H1 (cell line): ENCODE data around the gene RIMS3. TPM values are rescaled to one million over a fixed set of nuclear protein-coding genes. Genes with fewer than 3 reads are reported as not detected.

Experiments
- CTCF ChIA-PET: fragments of 300-600 bp; sonication (Branson Sonifier 250); formaldehyde crosslinking; loops from one replicate; lab custom pipeline; 2021; ENCODE audit not compliant: partially characterized antibody; lab: Charles Lee
- POLR2A ChIA-PET: fragments of 300-600 bp; sonication (Branson Sonifier 250); formaldehyde crosslinking; loops from one replicate; lab custom pipeline; 2021; ENCODE audit warnings: inconsistent platforms; ENCODE audit not compliant: partially characterized antibody; lab: Charles Lee
- DNase-seq, 2 experiments: peaks; one replicate each; pipeline versions ENCODE4 v3.0.0 to v3.0.0-alpha.2; 2010 to 2022; ENCODE audit warnings: low spot score in 2 of 2, low read depth in 1 of 2, mixed read lengths in 1 of 2
- FAIRE-seq: peaks from 2 replicates; lab custom pipeline; 2011; peaks lifted over from hg19 to GRCh38; lab: Jason Lieb, UNC
- H2AFZ ChIP-seq: 2 replicates; pipeline ENCODE4 v1.8.1; 2012; ENCODE audit warnings: low read length, inconsistent platforms
- H2AK5ac ChIP-seq: 2 replicates; pipeline ENCODE4 v1.6.1; 2013; ENCODE audit warnings: low read depth, low read length
- H2BK120ac ChIP-seq: replicated peaks from 2 replicates; pipeline ENCODE3; 2013; ENCODE audit warnings: low read depth, low read length, inconsistent platforms
- H2BK12ac ChIP-seq: 2 replicates; pipeline ENCODE4 v1.6.1; 2013; ENCODE audit warnings: low read depth, low read length
- H2BK15ac ChIP-seq: 2 replicates; pipeline ENCODE4 v1.6.1; 2013; ENCODE audit warnings: low read length
- H2BK20ac ChIP-seq: 2 replicates; pipeline ENCODE4 v1.6.1; 2013; ENCODE audit warnings: low read length
- H2BK5ac ChIP-seq: 2 replicates; pipeline ENCODE4 v1.6.1; 2013; ENCODE audit warnings: low read depth, low read length
- H3K14ac ChIP-seq: 2 replicates; pipeline ENCODE4 v1.6.1; 2013; ENCODE audit warnings: inconsistent platforms; ENCODE audit not compliant: insufficient read length
- H3K18ac ChIP-seq: 2 replicates; pipeline ENCODE4 v1.6.1; 2013; ENCODE audit warnings: low read length; ENCODE audit errors: extremely low read depth
- H3K23ac ChIP-seq: 2 replicates; pipeline ENCODE4 v1.6.1; 2013; ENCODE audit warnings: inconsistent platforms; ENCODE audit not compliant: insufficient read length
- H3K23me2 ChIP-seq: 2 replicates; pipeline ENCODE4 v1.6.1; 2013; ENCODE audit warnings: low read depth, low read length
- H3K27ac ChIP-seq: 2 replicates; pipeline ENCODE4 v1.6.1; 2011; ENCODE audit warnings: low read depth, low read length, inconsistent platforms
- H3K27me3 ChIP-seq, 4 experiments: replicated peaks in 1 of 4; 1 replicate in 1 of 4; 2 replicates in 3 of 4; pipeline versions ENCODE4 v1.6.1 to v1.8.1; 2011 to 2013; ENCODE audit warnings: low read length in 3 of 4, mild to moderate bottlenecking in 3 of 4, inconsistent platforms in 2 of 4, mixed read lengths in 2 of 4, moderate library complexity in 1 of 4; ENCODE audit not compliant: control insufficient read depth in 3 of 4, insufficient read depth in 3 of 4; ENCODE audit errors: extremely low read depth in 1 of 4
- H3K36me3 ChIP-seq, 4 experiments: 2 replicates each; pipeline versions ENCODE4 v1.6.1 to v1.8.1; 2011 to 2013; ENCODE audit warnings: mild to moderate bottlenecking in 4 of 4, low read length in 3 of 4, moderate library complexity in 2 of 4, control low read depth in 1 of 4, inconsistent platforms in 1 of 4; ENCODE audit not compliant: insufficient read depth in 4 of 4, control insufficient read depth in 2 of 4
- H3K4ac ChIP-seq: replicated peaks from 2 replicates; pipeline ENCODE3; 2013; ENCODE audit warnings: low read length, low read depth, mixed read lengths, inconsistent platforms; ENCODE audit not compliant: insufficient read length
- H3K4me1 ChIP-seq, 4 experiments: replicated peaks in 1 of 4; 1 replicate in 1 of 4; 2 replicates in 3 of 4; pipeline versions ENCODE4 v1.6.1 to v1.8.1; 2011 to 2013; ENCODE audit warnings: low read length in 3 of 4, inconsistent platforms in 2 of 4, mixed read lengths in 1 of 4; ENCODE audit not compliant: insufficient read depth in 4 of 4, control insufficient read depth in 3 of 4
- H3K4me2 ChIP-seq, 2 experiments: 2 replicates each; pipeline versions ENCODE4 v1.6.1 to v1.8.1; 2011 to 2013; ENCODE audit warnings: low read depth in 2 of 2, low read length in 2 of 2, control low read depth in 1 of 2, inconsistent platforms in 1 of 2, mild to moderate bottlenecking in 1 of 2; ENCODE audit not compliant: insufficient read depth in 1 of 2
- H3K4me3 ChIP-seq, 4 experiments: fragments of 200-600, 300-600 bp in 1 of 4; sonication (generic), shearing (Covaris generic), sonication (Bioruptor Twin) in 1 of 4; 2 replicates each; pipeline versions ENCODE4 v1.5.1 to v1.8.1; 2011 to 2016; ENCODE audit warnings: low read length in 4 of 4, low read depth in 3 of 4, control low read depth in 2 of 4, inconsistent platforms in 2 of 4, mild to moderate bottlenecking in 2 of 4, mixed read lengths in 1 of 4, moderate library complexity in 1 of 4; ENCODE audit not compliant: insufficient read depth in 2 of 4; ENCODE audit errors: extremely low read depth in 1 of 4
- H3K56ac ChIP-seq: replicated peaks from 2 replicates; pipeline ENCODE3; 2013; ENCODE audit warnings: low read depth, mild to moderate bottlenecking, mixed read lengths, low read length, inconsistent platforms; ENCODE audit not compliant: insufficient read length
- H3K79me1 ChIP-seq: 2 replicates; pipeline ENCODE4 v1.6.1; 2013; ENCODE audit warnings: low read depth, low read length, control low read depth
- H3K79me2 ChIP-seq, 2 experiments: 2 replicates each; pipeline versions ENCODE4 v1.6.1 to v1.8.1; 2012 to 2013; ENCODE audit warnings: low read length in 2 of 2, mild to moderate bottlenecking in 2 of 2, inconsistent platforms in 1 of 2; ENCODE audit not compliant: insufficient read depth in 2 of 2, control insufficient read depth in 1 of 2
- H3K9ac ChIP-seq, 4 experiments: replicated peaks in 1 of 4; 1 replicate in 1 of 4; 2 replicates in 3 of 4; pipeline versions ENCODE4 v1.6.1 to v1.8.1; 2011 to 2013; ENCODE audit warnings: low read depth in 3 of 4, low read length in 3 of 4, control low read depth in 2 of 4, mild to moderate bottlenecking in 2 of 4, moderate library complexity in 2 of 4, inconsistent platforms in 1 of 4; ENCODE audit errors: extremely low read depth in 1 of 4
- H3K9me3 ChIP-seq, 2 experiments: 2 replicates each; pipeline versions ENCODE4 v1.6.1 to v1.8.1; 2012 to 2013; ENCODE audit warnings: mild to moderate bottlenecking in 2 of 2, moderate library complexity in 2 of 2, control low read depth in 1 of 2, inconsistent platforms in 1 of 2, low read depth in 1 of 2, low read length in 1 of 2, mixed read lengths in 1 of 2; ENCODE audit not compliant: insufficient read depth in 2 of 2
- H4K20me1 ChIP-seq, 2 experiments: replicated peaks in 1 of 2; 2 replicates each; pipeline versions ENCODE3 to v1.8.1; 2011 to 2013; ENCODE audit warnings: inconsistent platforms in 2 of 2, low read length in 2 of 2, mild to moderate bottlenecking in 1 of 2; ENCODE audit not compliant: insufficient read depth in 2 of 2, control insufficient read depth in 1 of 2
- H4K5ac ChIP-seq: 2 replicates; pipeline ENCODE4 v1.6.1; 2013; ENCODE audit warnings: low read length, low read depth, mixed read lengths, inconsistent platforms; ENCODE audit not compliant: insufficient read length
- H4K8ac ChIP-seq: 2 replicates; pipeline ENCODE4 v1.8.0; 2013; ENCODE audit warnings: mild to moderate bottlenecking, moderate library complexity, low read length, inconsistent platforms; ENCODE audit not compliant: insufficient read depth; ENCODE audit errors: extremely low read depth
- H4K91ac ChIP-seq: replicated peaks from 2 replicates; pipeline ENCODE3; 2013; ENCODE audit warnings: low read length, mixed read lengths, inconsistent platforms; ENCODE audit not compliant: insufficient read length
- CTCF ChIP-seq, 3 experiments: IDR thresholded peaks; 1 replicate in 2 of 3; 2 replicates in 1 of 3; pipeline versions ENCODE4 v1.5.1 to v1.6.1; 2011; ENCODE audit warnings: low read length in 3 of 3, mild to moderate bottlenecking in 3 of 3, inconsistent platforms in 2 of 3, low read depth in 1 of 3, moderate library complexity in 1 of 3; ENCODE audit not compliant: insufficient read depth in 1 of 3; ENCODE audit errors: control extremely low read depth in 1 of 3
- HDAC2 ChIP-seq, 2 experiments: fragments of 300-600 bp in 1 of 2; sonication (generic) in 1 of 2; IDR thresholded peaks; 2 replicates each; pipeline ENCODE4 v1.6.1; 2011 to 2012; ENCODE audit warnings: low read depth in 2 of 2, low read length in 2 of 2, mild to moderate bottlenecking in 2 of 2, moderate library complexity in 2 of 2, borderline replicate concordance in 1 of 2, inconsistent platforms in 1 of 2
- POLR2AphosphoS5 ChIP-seq: IDR thresholded peaks from 2 replicates; pipeline ENCODE4 v1.6.1; 2011; ENCODE audit warnings: low read depth, low read length
- RBBP5 ChIP-seq: IDR thresholded peaks from 2 replicates; pipeline ENCODE4 v1.7.1; 2012; ENCODE audit warnings: low read depth, mild to moderate bottlenecking, inconsistent platforms, low read length, moderate library complexity, borderline replicate concordance
- WGBS, 2 experiments: shearing (Covaris generic) in 1 of 2; methylation state at CpG; one replicate each; pipeline versions ENCODE4 v1.1.6 to v1.1.7; 2013 to 2015; ENCODE audit warnings: low lambda C conversion rate in 2 of 2, mixed read lengths in 2 of 2, inconsistent platforms in 1 of 2, low coverage in 1 of 2, missing lambda C conversion rate in 1 of 2; ENCODE audit not compliant: insufficient replicate concordance in 2 of 2, insufficient coverage in 1 of 2, insufficient read length in 1 of 2; ENCODE audit errors: extremely low coverage in 1 of 2, missing lambda C conversion rate in 1 of 2; 5-methylcytosine and 5-hydroxymethylcytosine counted together
- long read RNA-seq, 2 experiments: library from RNA in 1 of 2; library from capped mRNA in 1 of 2; stranded (forward); transcript quantifications; one replicate each; pipeline ENCODE4 v2.0.0, GENCODE V29; 2021; ENCODE audit warnings: inconsistent platforms in 1 of 2
- polyA minus RNA-seq, 3 experiments: library from RNA; depleted of rRNA, polyadenylated mRNA; stranded (reverse); fragments of >200 nt; gene quantifications; 1 replicate in 2 of 3; 2 replicates in 1 of 3; pipeline ENCODE4 v1.2.3, GENCODE V29; 2011
- polyA plus RNA-seq, 7 experiments: library from polyadenylated mRNA; depleted of rRNA in 3 of 7; stranded (reverse) in 5 of 7; unstranded in 2 of 7; fragments of >200 nt in 5 of 7; fragments of 200-250 nt in 2 of 7; gene quantifications; 1 replicate in 5 of 7; 2 replicates in 1 of 7; 4 replicates in 1 of 7; pipeline versions ENCODE4 v1.2.1 to v1.2.3, GENCODE V29; 2011 to 2013; ENCODE audit warnings: missing spikeins in 2 of 7, mixed read lengths in 2 of 7
- total RNA-seq: library from RNA; stranded (reverse); fragmentation: NEBNext Ultra II Directional; extraction: Animal tissue kit (Norgen Biotek cat#: 25700); gene quantifications from 2 replicates; pipeline ENCODE4 v1.2.1, GENCODE V29; 2021

The RIMS3 gene
- 20.6 and 21.0 TPM in 2 replicates for total RNA-seq
- polyA plus RNA-seq (2011; rRNA removed): 13.3 and 20.6 TPM in 2 replicates
- polyA plus RNA-seq (2011; cell fraction: cytosol; rRNA removed): 16.6 TPM
- polyA plus RNA-seq (2011; cell fraction: nucleus; rRNA removed): 43.0 TPM
- polyA plus RNA-seq (2012, experiment 1 of 2): 12.5 to 18.2 TPM (median 14.1 TPM) in 4 replicates
- 12.9 TPM for polyA plus RNA-seq (2012, experiment 2 of 2)
- polyA plus RNA-seq (2013, experiment 1 of 2): 7.6 TPM
- polyA plus RNA-seq (2013, experiment 2 of 2): 7.2 TPM
- 29.3 and 29.9 TPM in 2 replicates for polyA minus RNA-seq (2011; rRNA and poly(A)+ RNA removed)
- polyA minus RNA-seq (2011; cell fraction: cytosol; rRNA and poly(A)+ RNA removed): 12.0 TPM
- 11.7 TPM for polyA minus RNA-seq (2011; cell fraction: nucleus; rRNA and poly(A)+ RNA removed)
- long read RNA-seq, experiment 1, full-length matches to known transcripts: 1 of 9 reads
- long read RNA-seq, experiment 1, partial matches to known transcripts: 1 of 9 reads
- long read RNA-seq, experiment 1, other reads (novel, unspliced or antisense): 7 of 9 reads
- long read RNA-seq, experiment 2: 0 reads

- Histone ChIP-seq H3K23ac (no peak within 1 kb of the TSS), H4K8ac (no peak within 1 kb of the TSS; the same call in none of the 2 replicates), H3K9me3 (no peaks in the 10 kb centered on the region), H4K91ac (no peak within 1 kb of the TSS), H3K79me1 (peaks cover 9% of the 10 kb centered on the region; the same call in 1 of the 2 replicates), H2BK120ac (no peak within 1 kb of the TSS), H2BK20ac (no peak within 1 kb of the TSS), H3K23me2 (peaks cover 10% of the 10 kb centered on the region; the same call in 1 of the 2 replicates), H4K20me1 (peaks cover 0 to 5% of the 10 kb centered on the region in 2 experiments), H3K27me3 (no peaks in the 10 kb centered on the region; a peak in 1 of 7 replicates), H3K36me3 (no peaks in the 10 kb centered on the region), H3K4me1 (peaks cover 0 to 28% (median 15%) of the 10 kb centered on the region in 4 experiments; a peak in 6 of 7 replicates), H3K18ac (peak within 1 kb of the TSS; percentile 78), H2BK15ac (peak within 1 kb of the TSS; percentile 12; the same call in 1 of the 2 replicates), H4K5ac (no peak within 1 kb of the TSS), H2BK12ac (peak within 1 kb of the TSS; percentile 60; the same call in 1 of the 2 replicates), H3K4ac (no peak within 1 kb of the TSS), H3K79me2 (no peaks in the 10 kb centered on the region; a peak in 1 of 4 replicates), H3K56ac (no peak within 1 kb of the TSS), H2AK5ac (no peak within 1 kb of the TSS), H3K4me2 (peak within 1 kb of the TSS; percentile 72 to 89), H2AFZ (peak within 1 kb of the TSS; percentile 53), H3K9ac (peak within 1 kb of the TSS in 3 of 4 experiments; percentile 8 to 61 (median 32); a peak in 2 of 7 replicates), H3K4me3 (peak within 1 kb of the TSS; percentile 58 to 87 (median 77)), H3K27ac (no peak within 1 kb of the TSS), H3K14ac (no peak within 1 kb of the TSS), H2BK5ac (no peak within 1 kb of the TSS; the same call in 1 of the 2 replicates)
- DNase-seq: peak in 1 of 2 experiments; percentile 99
- WGBS, 2 experiments: 2% methylated on average over 25 of the region's 59 CpGs; no CpG with 5 or more reads in 1 of the 2 experiments
- ChIA-PET CTCF (interaction anchor here (1.3 to 37.5 kb wide), 4 partner anchors 9 to 35 kb away, joined by 4 to 684 read pairs (median 104); no protein-coding TSS in a partner anchor), POLR2A (interaction anchor here (0.6 to 6.0 kb wide), 4 partner anchors 12 to 186 kb away, joined by 5 to 63 read pairs (median 27); partner anchors contain the start of gene NFYC)
- FAIRE-seq: no peak
- TF ChIP-seq CTCF (IDR thresholded peaks at IDR 0.05; ENCODE audit: control extremely low read depth in 1 of 3, insufficient read depth in 1 of 3, low read depth in 1 of 3, low read length in 3 of 3) (peak in 2 of 3 experiments; percentile 41 to 46; a peak in 3 of 4 replicates), POLR2AphosphoS5 (0 out of 2 replicates have a peak, but pooled peaks have one; percentile 20), RBBP5 (peak; percentile 63; the same call in 1 of the 2 replicates), HDAC2 (IDR thresholded peaks at IDR 0.05; ENCODE audit: borderline replicate concordance in 1 of 2, low read depth in 2 of 2, low read length in 2 of 2) (0 out of 4 replicates have a peak, but pooled peaks of 1 of the 2 experiments have one; percentile 49)
Measured at GRCh38 chr1:40665335-40666171, at the start of gene RIMS3. TSS of gene RIMS3 (minus strand) at chr1:40665682. CDS start at chr1:40641925, 23,757 bp downstream.
